GM18520 (cell line): ENCODE results near the gene PRDM16.

Source experiments
- ATAC-seq: cut with Tn5 transposase; IDR thresholded peaks from one replicate; pipeline ENCODE4 v1.9.1; 2021; ENCODE audit not compliant: unreplicated experiment

The PRDM16 gene

DNA sequence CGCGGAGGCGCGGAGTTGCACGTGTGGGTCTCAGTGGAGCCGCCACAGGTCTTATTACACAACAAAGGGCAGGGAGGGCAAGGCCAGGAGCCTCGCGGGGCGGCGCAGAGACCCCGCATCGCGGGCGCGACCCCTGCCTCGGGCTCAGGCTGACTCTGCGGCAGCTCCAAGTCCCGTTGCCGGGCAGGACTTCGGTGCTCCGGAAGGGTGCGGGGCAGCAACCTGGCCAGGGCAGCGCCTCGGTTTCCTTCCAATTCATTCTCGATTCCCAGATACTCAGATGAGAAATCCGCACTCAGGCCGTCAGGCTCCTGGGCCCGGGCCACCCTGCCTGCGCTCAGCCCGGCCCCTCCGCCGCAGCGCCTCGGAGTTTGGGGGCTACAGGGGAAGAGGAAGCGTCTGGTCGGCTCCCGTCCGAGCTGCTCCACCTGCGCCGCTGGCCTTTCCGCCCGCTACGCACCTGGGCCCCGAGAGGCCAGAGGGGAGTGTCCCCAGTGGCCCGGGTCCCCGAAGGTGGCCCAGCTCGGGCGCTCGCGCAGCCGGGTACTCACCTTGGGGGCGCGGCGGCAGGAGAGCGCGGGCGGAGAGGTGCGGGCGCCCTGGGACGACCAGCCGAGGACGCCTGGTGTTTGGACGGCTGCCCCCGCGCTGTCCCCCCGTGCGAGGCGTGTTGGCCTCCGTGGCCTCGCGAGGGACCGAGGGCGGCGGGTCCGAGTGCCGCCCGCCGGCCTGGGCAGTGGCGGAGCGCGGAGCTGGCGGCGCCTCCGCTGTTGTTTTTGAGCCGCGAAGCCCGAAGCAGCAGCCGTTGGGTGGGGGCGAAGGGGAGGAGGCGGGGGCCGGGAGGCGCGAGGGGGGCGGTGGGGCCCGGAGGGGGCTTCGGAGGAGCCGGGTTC lies 1.1 kb upstream of the PRDM16 start:
- ATAC-seq: no peak

GRCh38 chr1:3069491-3070308 lies 697 bp downstream of the PRDM16 start:
- no peak for ATAC-seq

GRCh38 chr1:3070309-3070643 lies 1.3 kb downstream of the PRDM16 start:
- no peak for ATAC-seq

DNA sequence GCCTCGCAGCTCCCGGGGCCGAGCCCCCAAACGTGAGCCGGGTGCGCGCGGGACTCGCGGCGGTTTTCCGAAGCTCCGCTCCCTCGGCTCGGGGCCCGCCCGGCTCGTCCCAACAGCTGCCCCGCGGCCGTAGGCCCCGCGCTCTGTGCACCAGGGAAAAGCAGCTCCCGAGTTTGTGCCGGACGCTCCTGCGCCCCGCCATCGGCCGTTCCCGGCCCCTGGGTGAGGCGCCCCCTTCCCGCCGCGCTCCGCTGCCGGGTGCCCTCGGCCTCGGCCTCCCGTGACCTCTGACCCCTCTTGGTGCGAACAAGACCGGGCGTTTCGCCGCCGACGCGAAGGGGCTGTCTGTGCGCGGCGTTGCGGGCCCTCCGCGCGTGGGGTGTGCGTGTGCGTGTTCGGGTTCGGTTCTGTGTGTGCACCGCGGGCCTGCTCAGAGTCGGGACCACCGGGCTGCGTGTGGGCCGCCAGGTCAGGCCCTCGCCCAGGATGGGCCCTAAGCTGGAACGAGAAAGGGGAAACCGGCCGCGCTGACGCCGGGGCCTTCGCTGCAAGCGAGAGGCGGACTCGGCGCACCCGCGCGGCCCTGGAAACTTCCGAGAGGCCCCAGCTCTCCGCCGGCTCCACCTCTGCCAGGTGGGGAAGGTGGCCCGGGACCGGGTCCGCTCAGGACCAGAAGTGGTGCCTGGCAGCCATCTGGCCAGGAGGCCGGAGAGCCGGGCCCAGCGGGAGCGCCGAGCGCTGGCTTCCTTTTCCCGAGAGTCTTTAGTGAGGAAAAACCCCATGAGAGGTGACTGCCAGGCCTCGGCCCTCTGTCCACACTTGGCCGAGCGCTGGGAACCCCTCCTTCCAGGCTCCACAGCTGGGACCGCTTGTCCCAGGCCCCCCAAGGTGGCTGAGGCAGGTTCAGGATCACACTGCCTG lies 1.9 kb downstream of the PRDM16 start:
- ATAC-seq: no peak

GRCh38 chr1:3071565-3072390 lies 2.8 kb downstream of the PRDM16 start:
- no peak for ATAC-seq

GRCh38 chr1:3072391-3073185 lies 3.6 kb downstream of the PRDM16 start:
- ATAC-seq: no peak

- ATAC-seq: no peak
Observed at GRCh38 chr1:3073186-3073488, 4.1 kb downstream of the PRDM16 start.

- no peak for ATAC-seq
Observed at GRCh38 chr1:3073489-3074296, 4.7 kb downstream of the PRDM16 start.

DNA sequence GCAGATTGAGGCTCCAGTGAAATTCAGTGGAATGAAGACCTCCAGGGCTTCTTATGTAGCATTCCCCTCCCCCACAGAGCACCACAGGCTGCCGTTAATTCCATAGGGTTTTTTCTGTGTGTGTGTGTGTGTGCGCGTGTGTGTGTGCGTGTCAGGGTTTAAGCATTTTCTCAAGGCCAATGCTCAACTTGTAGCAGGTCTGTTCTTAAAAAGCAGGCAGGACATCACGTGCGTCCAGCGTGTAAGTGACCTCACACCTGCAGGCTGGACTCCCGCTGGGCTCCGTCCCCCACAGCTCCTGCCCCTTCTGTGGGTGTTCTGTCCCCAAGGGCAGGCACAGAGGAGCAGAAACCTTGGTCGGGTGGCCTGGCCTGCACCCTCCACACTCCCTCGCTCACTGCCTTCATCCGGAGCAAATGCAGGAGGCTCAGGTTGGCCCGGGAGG lies 5.3 kb downstream of the PRDM16 start:
- ATAC-seq: no peak

- ATAC-seq: no peak
Observed at GRCh38 chr1:3074800-3075199, 5.8 kb downstream of the PRDM16 start.

GRCh38 chr1:3075666-3076362 lies 6.8 kb downstream of the PRDM16 start:
- ATAC-seq: no peak

- ATAC-seq: no peak
Observed at GRCh38 chr1:3076363-3076740, 7.3 kb downstream of the PRDM16 start.

DNA sequence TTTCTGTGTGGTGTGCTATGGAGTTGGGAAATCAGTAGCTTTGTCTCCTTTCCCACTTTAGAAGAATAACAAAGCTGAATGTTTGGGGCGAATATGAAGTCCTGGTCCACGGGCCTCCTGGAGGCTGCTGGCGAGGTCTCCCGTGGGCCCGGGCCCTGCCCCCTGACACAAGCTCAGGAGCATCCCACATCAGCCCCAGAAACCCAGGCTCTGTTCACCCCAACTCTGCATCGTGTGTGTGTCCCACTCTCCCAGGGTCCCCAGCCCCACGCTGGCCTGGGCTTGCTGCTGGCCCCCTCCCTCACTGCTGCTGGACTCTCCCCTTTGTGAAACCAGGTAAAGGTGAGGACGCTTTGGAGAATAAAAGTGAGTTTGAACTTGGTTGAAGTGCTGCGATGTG lies 8.1 kb downstream of the PRDM16 start:
- ATAC-seq: no peak

GRCh38 chr1:3077561-3077960 lies 8.6 kb downstream of the PRDM16 start:
- ATAC-seq: no peak

- no peak for ATAC-seq
Observed at GRCh38 chr1:3078430-3078861, 9.4 kb downstream of the PRDM16 start.

DNA sequence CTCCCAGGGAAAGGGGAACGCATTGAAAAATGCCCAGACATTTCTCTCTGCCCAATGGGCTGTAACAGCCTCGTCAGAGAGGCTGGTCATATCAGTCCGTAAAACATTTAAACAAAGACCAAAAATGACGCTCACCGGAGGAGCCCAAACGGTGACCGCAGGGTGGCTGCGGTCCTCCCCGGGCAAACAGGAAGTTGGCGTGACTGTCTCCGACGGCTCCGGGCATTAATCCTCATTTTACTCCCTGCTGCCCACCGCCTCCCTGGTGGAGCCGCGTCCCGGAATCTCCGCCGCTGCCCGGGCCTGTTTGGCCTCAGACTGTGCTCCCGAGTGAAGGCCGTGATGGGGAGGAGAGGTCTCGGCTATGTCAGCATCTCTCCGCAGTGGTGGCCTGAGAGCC lies 9.9 kb downstream of the PRDM16 start:
- ATAC-seq: no peak

DNA sequence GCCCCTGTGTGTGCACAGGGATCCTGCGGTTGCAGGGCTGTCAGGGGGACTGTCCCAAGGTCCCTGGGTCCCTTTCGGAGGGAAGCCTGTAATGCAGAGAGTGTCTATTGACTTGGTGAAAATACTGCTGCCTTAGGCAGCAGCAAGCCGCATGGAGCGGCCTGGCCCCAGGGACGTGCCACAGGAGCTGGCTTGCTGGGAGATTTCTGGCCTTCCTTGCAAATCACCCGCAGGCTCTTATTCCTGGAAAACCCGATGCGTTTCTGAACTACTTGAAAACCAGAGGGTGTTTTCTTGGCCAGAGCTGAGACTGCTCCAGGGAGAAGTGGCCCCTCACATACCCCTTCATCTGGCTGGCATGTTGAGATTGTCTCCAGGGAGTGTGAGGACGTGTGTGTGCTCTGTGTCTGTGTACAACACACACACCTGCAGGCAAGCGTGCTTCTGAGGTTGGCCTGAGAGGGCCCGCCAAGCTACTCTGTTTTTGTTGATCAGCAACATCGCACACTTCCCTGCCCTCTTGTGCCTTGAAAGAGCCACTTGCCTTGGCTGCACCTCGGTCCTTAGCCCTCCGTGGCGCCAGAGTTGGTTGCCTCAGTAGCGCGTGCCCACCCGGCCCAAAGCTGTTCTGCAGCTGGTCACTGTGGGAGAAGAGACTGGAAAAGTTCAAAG lies 10.5 kb downstream of the PRDM16 start:
- no peak for ATAC-seq
